RWPE2 (cell line): ENCODE data around the gene DUSP15.

Source experiments
- ATAC-seq: fragments of 200-7000 bp; cut with Tn5 transposase; 3 replicates; pipeline ENCODE4 v1.9.1; 2021; ENCODE audit warnings: low read depth
- DNase-seq: peaks from one replicate; pipeline ENCODE4 v3.0.0-alpha.2; 2020; ENCODE audit warnings: low spot score
- H3K27ac ChIP-seq: fragments of 450-650 bp; 2 replicates; pipeline ENCODE4 v1.5.1; 2017; ENCODE audit warnings: mild to moderate bottlenecking; ENCODE audit not compliant: poor library complexity, severe bottlenecking
- H3K27me3 ChIP-seq: fragments of 250-450 bp; sonication (Bioruptor Pico); 2 replicates; pipeline ENCODE4 v1.5.1; 2021; ENCODE audit warnings: mild to moderate bottlenecking, moderate library complexity; ENCODE audit not compliant: insufficient read depth, poor library complexity, severe bottlenecking
- H3K36me3 ChIP-seq: fragments of 250-450 bp; sonication (Bioruptor Pico); 2 replicates; pipeline ENCODE4 v1.5.1; 2020; ENCODE audit warnings: low read depth, mild to moderate bottlenecking, moderate library complexity
- H3K4me1 ChIP-seq: fragments of 250-450 bp; sonication (Bioruptor Pico); 2 replicates; pipeline ENCODE4 v1.5.1; 2021; ENCODE audit warnings: mild to moderate bottlenecking, moderate library complexity; ENCODE audit not compliant: insufficient read depth, poor library complexity, severe bottlenecking
- H3K4me3 ChIP-seq: fragments of 250-450 bp; sonication (Bioruptor Pico); 2 replicates; pipeline ENCODE4 v1.5.1; 2021; ENCODE audit warnings: mild to moderate bottlenecking, moderate library complexity; ENCODE audit not compliant: severe bottlenecking
- H3K9me3 ChIP-seq: fragments of 250-450 bp; sonication (Bioruptor Pico); 2 replicates; pipeline ENCODE4 v1.5.1; 2021; ENCODE audit warnings: mild to moderate bottlenecking, moderate library complexity; ENCODE audit not compliant: severe bottlenecking
- CTCF ChIP-seq: fragments of 450-650 bp; IDR thresholded peaks from one replicate; pipeline ENCODE4 v1.5.1; 2017; ENCODE audit warnings: mild to moderate bottlenecking, moderate library complexity; ENCODE audit not compliant: poor library complexity, severe bottlenecking

Gene DUSP15

GRCh38 chr20:31915491-31916280, 45.4 kb upstream of the DUSP15 start:
- no peak for TF ChIP-seq CTCF
- peak; percentile 72 for DNase-seq

GRCh38 chr20:31914170-31914569, 43.8 kb upstream of the DUSP15 start:
- H3K27ac ChIP-seq, result no peak overlapping the region
- H3K9me3 ChIP-seq, result no peaks in the 10 kb centered on the region
- ATAC-seq (no peak), DNase-seq (no peak)
- no peaks in the 10 kb centered on the region for H3K27me3 ChIP-seq
- H3K36me3 ChIP-seq, result no peaks in the 10 kb centered on the region
- no peak overlapping the region for H3K4me3 ChIP-seq
- no peaks in the 10 kb centered on the region for H3K4me1 ChIP-seq
- no peak for TF ChIP-seq CTCF

More at GRCh38 chr20:31915491-31916280, 45.4 kb upstream of the DUSP15 start:
- H3K4me1 ChIP-seq, result no peaks in the 10 kb centered on the region
- H3K9me3 ChIP-seq, result no peaks in the 10 kb centered on the region
- H3K36me3 ChIP-seq, result no peaks in the 10 kb centered on the region
- H3K27ac ChIP-seq, result no peak overlapping the region
- H3K27me3 ChIP-seq, result no peaks in the 10 kb centered on the region
- no peak for ATAC-seq
- no peak overlapping the region for H3K4me3 ChIP-seq

- Histone ChIP-seq H3K4me1 (no peaks in the 10 kb centered on the region), H3K27ac (no peak overlapping the region), H3K27me3 (no peaks in the 10 kb centered on the region), H3K9me3 (no peaks in the 10 kb centered on the region), H3K36me3 (no peaks in the 10 kb centered on the region), H3K4me3 (no peak overlapping the region)
- TF ChIP-seq CTCF, result no peak
- peak; percentile 81 for DNase-seq
- ATAC-seq, result no peak
Measured at GRCh38 chr20:31913431-31914157, 43.3 kb upstream of the DUSP15 start.

GRCh38 chr20:31910071-31910803, 39.9 kb upstream of the DUSP15 start:
- Histone ChIP-seq H3K4me3 (no peak overlapping the region), H3K36me3 (no peaks in the 10 kb centered on the region), H3K27me3 (no peaks in the 10 kb centered on the region), H3K27ac (no peak overlapping the region), H3K4me1 (no peaks in the 10 kb centered on the region), H3K9me3 (no peaks in the 10 kb centered on the region)
- TF ChIP-seq CTCF, result no peak
- DNase-seq (peak; percentile 59), ATAC-seq (no peak)
